ENCODE data around the gene ASXL1. TPM values are rescaled to one million over a fixed set of nuclear protein-coding genes. Genes with fewer than 3 reads are reported as not detected.

The ASXL1 gene
- total RNA-seq, 1 experiment from 2014 or later: 69.9 TPM

DNA sequence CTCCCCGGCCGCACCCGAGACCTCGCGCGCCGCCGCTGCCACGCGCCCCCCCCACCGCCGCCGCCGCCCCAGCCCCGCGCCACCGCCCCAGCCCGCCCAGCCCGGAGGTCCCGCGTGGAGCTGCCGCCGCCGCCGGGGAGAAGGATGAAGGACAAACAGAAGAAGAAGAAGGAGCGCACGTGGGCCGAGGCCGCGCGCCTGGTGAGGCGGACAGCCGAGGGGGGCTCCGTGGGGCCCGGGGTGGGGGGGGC lies 426 bp downstream of the ASXL1 start:
- Mint-ChIP-seq H3K27me3 (ENCODE audit: insufficient read depth, unreplicated experiment) (no peaks in the 10 kb centered on the region), H3K4me3 (ENCODE audit: unreplicated experiment) (peak overlapping the region; percentile 87), H3K4me1 (ENCODE audit: insufficient read depth, unreplicated experiment) (peaks cover 43% of the 10 kb centered on the region), H3K27ac (ENCODE audit: low read depth, unreplicated experiment) (peak overlapping the region; percentile 96), H3K9me3 (ENCODE audit: unreplicated experiment) (no peaks in the 10 kb centered on the region), H3K36me3 (ENCODE audit: insufficient read depth, unreplicated experiment) (peaks cover 5% of the 10 kb centered on the region)
- POLR2A ChIA-PET: interaction anchor here (1.0 to 4.5 kb wide), 13 partner anchors 10 to 249 kb away, joined by 3 to 51 read pairs (median 7); partner anchors contain the start of gene TM9SF4
- CTCF ChIA-PET: no interaction called here
- BruUV-seq (replicated peaks): no TSS peak
- intact Hi-C loops (cut with micrococcal nuclease): loop anchor here (5.0 kb wide), 1 partner anchor 151 kb away; the partner anchor contains the start of genes PLAGL2 and POFUT1
- no peak for DNase-seq (ENCODE audit: unreplicated experiment)
- TF ChIP-seq, protein P1, sequence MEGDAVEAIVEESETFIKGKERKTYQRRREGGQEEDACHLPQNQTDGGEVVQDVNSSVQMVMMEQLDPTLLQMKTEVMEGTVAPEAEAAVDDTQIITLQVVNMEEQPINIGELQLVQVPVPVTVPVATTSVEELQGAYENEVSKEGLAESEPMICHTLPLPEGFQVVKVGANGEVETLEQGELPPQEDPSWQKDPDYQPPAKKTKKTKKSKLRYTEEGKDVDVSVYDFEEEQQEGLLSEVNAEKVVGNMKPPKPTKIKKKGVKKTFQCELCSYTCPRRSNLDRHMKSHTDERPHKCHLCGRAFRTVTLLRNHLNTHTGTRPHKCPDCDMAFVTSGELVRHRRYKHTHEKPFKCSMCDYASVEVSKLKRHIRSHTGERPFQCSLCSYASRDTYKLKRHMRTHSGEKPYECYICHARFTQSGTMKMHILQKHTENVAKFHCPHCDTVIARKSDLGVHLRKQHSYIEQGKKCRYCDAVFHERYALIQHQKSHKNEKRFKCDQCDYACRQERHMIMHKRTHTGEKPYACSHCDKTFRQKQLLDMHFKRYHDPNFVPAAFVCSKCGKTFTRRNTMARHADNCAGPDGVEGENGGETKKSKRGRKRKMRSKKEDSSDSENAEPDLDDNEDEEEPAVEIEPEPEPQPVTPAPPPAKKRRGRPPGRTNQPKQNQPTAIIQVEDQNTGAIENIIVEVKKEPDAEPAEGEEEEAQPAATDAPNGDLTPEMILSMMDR (IDR thresholded peaks at IDR 0.05; ENCODE audit: unreplicated experiment): no peak

DNA sequence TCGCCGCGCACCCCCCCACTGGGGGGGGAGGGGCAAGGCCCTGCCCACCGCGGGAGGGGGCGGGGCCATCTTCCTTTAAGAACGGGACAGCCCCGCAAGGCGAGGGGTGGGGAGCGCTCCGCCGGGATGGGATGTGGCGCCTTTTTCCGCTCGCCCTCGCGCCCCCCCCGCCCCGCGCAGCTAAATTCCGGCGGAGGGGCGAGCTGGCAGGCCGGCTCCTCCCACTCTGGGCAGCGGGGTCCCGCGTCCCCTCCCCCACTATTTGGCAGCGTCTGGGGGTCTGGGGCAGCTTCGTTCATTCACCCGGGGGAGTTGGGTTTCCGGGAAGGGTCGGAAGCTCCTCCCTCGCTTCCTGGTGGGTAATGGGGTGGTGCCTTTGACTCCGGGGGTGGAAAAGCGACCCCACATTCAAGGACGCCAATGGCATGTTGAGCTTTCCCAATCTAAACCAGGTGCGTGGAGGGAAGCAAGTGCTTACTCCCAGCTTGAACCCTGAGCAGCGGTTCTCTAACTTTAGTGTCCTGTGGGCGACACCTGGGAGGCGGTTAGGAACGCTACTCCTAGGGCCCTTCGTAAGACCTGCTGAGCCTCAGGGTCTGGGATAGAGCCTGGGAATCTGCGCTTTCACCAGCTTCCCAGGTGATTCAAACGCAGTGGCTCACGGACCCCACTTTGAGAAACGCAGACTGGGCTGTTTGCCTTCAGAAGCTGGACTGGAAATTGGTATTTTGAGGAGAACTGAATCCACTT lies 927 bp downstream of the ASXL1 start:
- H3K4me3 Mint-ChIP-seq (ENCODE audit: unreplicated experiment): peak overlapping the region; percentile 87
- ChIA-PET POLR2A (interaction anchor here (0.7 to 4.5 kb wide), 24 partner anchors 12 to 1753 kb away, joined by 3 to 51 read pairs (median 4); partner anchors contain the start of genes EIF2S2, KIF3B and TM9SF4), CTCF (interaction anchor here (0.7 to 1.7 kb wide), 7 partner anchors 9 to 639 kb away, joined by 3 to 10 read pairs (median 4); no protein-coding TSS in a partner anchor)
- TF ChIP-seq, protein P1 (IDR thresholded peaks at IDR 0.05; ENCODE audit: unreplicated experiment): no peak
- peaks cover 5% of the 10 kb centered on the region for H3K36me3 Mint-ChIP-seq (ENCODE audit: insufficient read depth, unreplicated experiment)
- intact Hi-C loops (cut with micrococcal nuclease): loop anchor here (5.0 kb wide), 1 partner anchor 152 kb away; the partner anchor contains the start of genes PLAGL2 and POFUT1
- peaks cover 42% of the 10 kb centered on the region for H3K4me1 Mint-ChIP-seq (ENCODE audit: insufficient read depth, unreplicated experiment)
- no TSS peak for BruUV-seq (replicated peaks)
- peak; percentile 65 for DNase-seq (ENCODE audit: unreplicated experiment)
- peak overlapping the region; percentile 78 for H3K27ac Mint-ChIP-seq (ENCODE audit: low read depth, unreplicated experiment)
- no peaks in the 10 kb centered on the region for H3K27me3 Mint-ChIP-seq (ENCODE audit: insufficient read depth, unreplicated experiment)
- H3K9me3 Mint-ChIP-seq (ENCODE audit: unreplicated experiment): no peaks in the 10 kb centered on the region

DNA sequence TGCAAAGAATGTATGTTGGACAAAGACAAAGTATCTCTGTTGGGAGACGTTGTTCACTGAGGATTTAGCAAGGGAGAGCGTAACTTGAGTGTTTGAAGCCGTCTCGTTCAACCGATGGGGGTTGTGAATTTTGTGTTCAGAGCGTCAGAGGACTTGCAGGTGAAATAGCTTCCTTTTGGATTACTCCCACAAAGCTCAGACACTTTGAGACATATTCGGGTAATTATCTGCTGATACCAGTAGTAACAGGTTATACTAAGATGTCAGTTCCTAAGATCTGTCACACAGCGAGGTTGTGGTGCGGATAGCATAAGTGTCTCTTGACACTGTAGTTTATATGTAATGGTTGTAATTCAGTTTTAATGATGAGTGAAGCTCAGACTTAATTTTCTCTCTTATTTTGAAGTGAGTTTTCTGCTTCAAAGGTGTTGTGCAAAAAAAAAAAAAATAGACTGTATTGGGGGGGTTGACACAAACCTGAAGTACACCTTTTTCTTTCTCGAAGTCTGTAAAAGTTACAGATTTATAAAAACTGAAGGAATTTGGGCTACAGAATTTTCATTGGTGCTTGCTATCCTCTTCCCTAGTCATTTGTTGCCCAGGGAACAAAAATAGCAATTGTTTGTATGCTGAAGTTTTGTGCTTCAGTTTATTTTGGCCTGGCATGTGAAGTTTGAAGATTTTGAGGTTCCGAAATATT lies 1.7 kb downstream of the ASXL1 start:
- Mint-ChIP-seq H3K36me3 (ENCODE audit: insufficient read depth, unreplicated experiment) (peaks cover 5% of the 10 kb centered on the region), H3K4me1 (ENCODE audit: insufficient read depth, unreplicated experiment) (peaks cover 39% of the 10 kb centered on the region), H3K27ac (ENCODE audit: low read depth, unreplicated experiment) (peak overlapping the region; percentile 78), H3K27me3 (ENCODE audit: insufficient read depth, unreplicated experiment) (no peaks in the 10 kb centered on the region), H3K4me3 (ENCODE audit: unreplicated experiment) (peak overlapping the region; percentile 87), H3K9me3 (ENCODE audit: unreplicated experiment) (no peaks in the 10 kb centered on the region)
- CTCF ChIA-PET: interaction anchor here (0.7 to 1.7 kb wide), 7 partner anchors 8 to 640 kb away, joined by 3 to 10 read pairs (median 4); no protein-coding TSS in a partner anchor
- TSS peak; percentile 52 for BruUV-seq (replicated peaks)
- peak; percentile 38 for DNase-seq (ENCODE audit: unreplicated experiment)
- POLR2A ChIA-PET: interaction anchor here (0.7 to 4.5 kb wide), 28 partner anchors 11 to 1752 kb away, joined by 3 to 51 read pairs (median 4); partner anchors contain the start of genes EIF2S2, KIF3B and TM9SF4
- intact Hi-C loops (cut with micrococcal nuclease): loop anchor here (5.0 kb wide), 1 partner anchor 152 kb away; the partner anchor contains the start of genes PLAGL2 and POFUT1
- TF ChIP-seq, protein P1 (IDR thresholded peaks at IDR 0.05; ENCODE audit: unreplicated experiment): no peak

DNA sequence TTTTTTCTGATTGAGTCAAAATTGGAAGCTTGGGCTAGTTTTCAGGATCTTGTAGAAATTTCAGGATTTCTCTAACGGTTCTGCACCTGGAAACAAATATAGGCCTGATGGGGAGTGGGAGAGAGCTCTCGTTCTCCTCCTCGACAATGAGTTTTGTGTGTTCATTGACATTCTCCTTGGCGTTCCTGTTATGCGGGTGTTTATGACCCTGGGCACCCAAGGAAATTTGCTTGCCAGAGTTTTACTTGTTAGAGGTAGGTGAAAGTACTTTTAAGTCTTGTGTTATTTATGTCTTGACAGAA lies 2.2 kb downstream of the ASXL1 start:
- TF ChIP-seq, protein P1 (IDR thresholded peaks at IDR 0.05; ENCODE audit: unreplicated experiment): no peak
- H3K36me3 Mint-ChIP-seq (ENCODE audit: insufficient read depth, unreplicated experiment): peaks cover 5% of the 10 kb centered on the region
- ChIA-PET POLR2A (interaction anchor here (0.7 to 4.5 kb wide), 18 partner anchors 11 to 1752 kb away, joined by 3 to 51 read pairs (median 6); partner anchors contain the start of genes EIF2S2, KIF3B and TM9SF4), CTCF (interaction anchor here (1.1 to 1.7 kb wide), 5 partner anchors 8 to 640 kb away, joined by 3 to 10 read pairs (median 5); no protein-coding TSS in a partner anchor)
- intact Hi-C loops (cut with micrococcal nuclease): no loop called here
- H3K4me1 Mint-ChIP-seq (ENCODE audit: insufficient read depth, unreplicated experiment): peaks cover 41% of the 10 kb centered on the region
- no peak overlapping the region for H3K27ac Mint-ChIP-seq (ENCODE audit: low read depth, unreplicated experiment)
- DNase-seq (ENCODE audit: unreplicated experiment): no peak
- no peaks in the 10 kb centered on the region for H3K27me3 Mint-ChIP-seq (ENCODE audit: insufficient read depth, unreplicated experiment)
- no TSS peak for BruUV-seq (replicated peaks)
- H3K4me3 Mint-ChIP-seq (ENCODE audit: unreplicated experiment): peak overlapping the region; percentile 87
- H3K9me3 Mint-ChIP-seq (ENCODE audit: unreplicated experiment): no peaks in the 10 kb centered on the region
